ENCODE data around the gene UBIAD1. TPM values are rescaled to one million over a fixed set of nuclear protein-coding genes. Genes with fewer than 3 reads are reported as not detected.

UBIAD1 gene
- total RNA-seq, 1 donor from 2014 or later: 11.1 TPM

DNA sequence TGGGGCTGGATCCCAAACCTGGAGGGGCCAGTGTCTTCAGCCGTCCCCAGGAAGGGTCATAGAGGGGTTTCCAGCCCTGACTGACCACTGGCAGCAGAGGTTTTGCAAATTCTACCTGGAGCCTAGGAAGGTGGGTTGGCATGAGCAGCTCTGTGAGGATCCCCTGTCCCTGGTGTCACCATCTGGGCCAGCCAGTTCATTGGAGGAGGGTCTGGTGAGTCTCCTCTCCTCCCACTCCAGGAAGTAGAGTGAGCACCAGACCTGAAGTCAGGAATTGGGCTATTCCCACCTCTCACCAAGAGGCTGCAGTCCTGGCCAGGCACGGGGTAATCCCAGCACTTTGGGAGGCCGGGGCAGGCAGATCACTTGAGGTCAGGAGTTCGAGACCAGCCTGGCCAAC is 57.4 kb downstream of the UBIAD1 start:
- peaks cover 1% of the 10 kb centered on the region for H3K27me3 ChIP-seq (ENCODE audit: control insufficient read depth, insufficient read depth, low read length)
- DNase-seq (ENCODE audit: low read depth) (no peak), FAIRE-seq (no peak)
- no peaks in the 10 kb centered on the region for H3K36me3 ChIP-seq (ENCODE audit: control insufficient read depth, insufficient read depth, low read length)
- H3K4me3 ChIP-seq (ENCODE audit: low read depth, low read length): no peak overlapping the region
- TF ChIP-seq, protein P1, sequence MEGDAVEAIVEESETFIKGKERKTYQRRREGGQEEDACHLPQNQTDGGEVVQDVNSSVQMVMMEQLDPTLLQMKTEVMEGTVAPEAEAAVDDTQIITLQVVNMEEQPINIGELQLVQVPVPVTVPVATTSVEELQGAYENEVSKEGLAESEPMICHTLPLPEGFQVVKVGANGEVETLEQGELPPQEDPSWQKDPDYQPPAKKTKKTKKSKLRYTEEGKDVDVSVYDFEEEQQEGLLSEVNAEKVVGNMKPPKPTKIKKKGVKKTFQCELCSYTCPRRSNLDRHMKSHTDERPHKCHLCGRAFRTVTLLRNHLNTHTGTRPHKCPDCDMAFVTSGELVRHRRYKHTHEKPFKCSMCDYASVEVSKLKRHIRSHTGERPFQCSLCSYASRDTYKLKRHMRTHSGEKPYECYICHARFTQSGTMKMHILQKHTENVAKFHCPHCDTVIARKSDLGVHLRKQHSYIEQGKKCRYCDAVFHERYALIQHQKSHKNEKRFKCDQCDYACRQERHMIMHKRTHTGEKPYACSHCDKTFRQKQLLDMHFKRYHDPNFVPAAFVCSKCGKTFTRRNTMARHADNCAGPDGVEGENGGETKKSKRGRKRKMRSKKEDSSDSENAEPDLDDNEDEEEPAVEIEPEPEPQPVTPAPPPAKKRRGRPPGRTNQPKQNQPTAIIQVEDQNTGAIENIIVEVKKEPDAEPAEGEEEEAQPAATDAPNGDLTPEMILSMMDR (IDR thresholded peaks at IDR 0.05; ENCODE audit: insufficient read depth, low read length, severe bottlenecking): no peak

DNA sequence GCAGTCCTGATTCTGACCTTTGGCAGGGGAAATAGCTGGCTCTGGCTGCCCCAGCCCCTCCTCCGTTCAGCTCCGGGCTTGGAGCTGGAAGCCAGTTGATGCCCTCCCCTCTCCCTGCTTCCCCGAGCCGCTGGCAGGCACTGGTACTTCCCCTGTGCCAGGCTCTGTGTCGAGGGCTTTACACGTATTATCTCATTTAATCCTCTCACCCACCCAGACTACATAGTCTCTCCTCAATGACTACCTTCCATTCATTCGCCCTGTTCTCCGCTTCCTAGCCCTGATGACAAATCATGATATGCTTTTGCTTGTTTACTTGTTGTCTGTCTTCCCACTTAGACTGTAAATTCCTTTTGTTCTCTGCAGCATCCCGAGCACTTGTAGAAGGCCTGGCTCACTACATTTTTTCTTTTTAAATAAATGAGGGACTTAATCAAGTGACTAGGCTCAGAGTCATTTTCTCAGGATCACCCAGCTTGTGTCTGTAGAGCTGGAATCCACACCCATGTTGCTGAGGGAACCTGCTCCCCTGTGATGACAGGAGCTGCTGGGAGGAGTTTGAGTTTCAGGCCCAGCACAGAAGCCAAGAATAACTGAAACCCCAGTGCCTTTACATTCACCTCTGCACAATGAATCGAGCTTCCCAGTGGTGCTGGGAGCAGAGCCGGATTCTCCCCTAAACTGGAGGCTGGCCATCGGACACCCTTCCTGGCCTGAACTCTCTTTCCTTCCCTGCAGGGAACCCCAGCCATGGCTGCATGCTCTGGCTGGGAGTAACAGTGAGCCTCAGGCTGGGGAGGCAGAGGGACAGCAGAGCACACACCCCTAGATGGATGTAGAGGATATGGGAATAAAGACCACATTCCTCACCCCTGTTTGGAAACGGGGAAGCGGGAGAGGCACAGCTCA is 58.3 kb downstream of the UBIAD1 start:
- TF ChIP-seq, protein P1 (IDR thresholded peaks at IDR 0.05; ENCODE audit: insufficient read depth, low read length, severe bottlenecking): no peak
- peaks cover 1% of the 10 kb centered on the region for H3K27me3 ChIP-seq (ENCODE audit: control insufficient read depth, insufficient read depth, low read length)
- H3K4me3 ChIP-seq (ENCODE audit: low read depth, low read length): no peak overlapping the region
- DNase-seq (ENCODE audit: low read depth) (peak; percentile 26), FAIRE-seq (no peak)
- H3K36me3 ChIP-seq (ENCODE audit: control insufficient read depth, insufficient read depth, low read length): no peaks in the 10 kb centered on the region

DNA sequence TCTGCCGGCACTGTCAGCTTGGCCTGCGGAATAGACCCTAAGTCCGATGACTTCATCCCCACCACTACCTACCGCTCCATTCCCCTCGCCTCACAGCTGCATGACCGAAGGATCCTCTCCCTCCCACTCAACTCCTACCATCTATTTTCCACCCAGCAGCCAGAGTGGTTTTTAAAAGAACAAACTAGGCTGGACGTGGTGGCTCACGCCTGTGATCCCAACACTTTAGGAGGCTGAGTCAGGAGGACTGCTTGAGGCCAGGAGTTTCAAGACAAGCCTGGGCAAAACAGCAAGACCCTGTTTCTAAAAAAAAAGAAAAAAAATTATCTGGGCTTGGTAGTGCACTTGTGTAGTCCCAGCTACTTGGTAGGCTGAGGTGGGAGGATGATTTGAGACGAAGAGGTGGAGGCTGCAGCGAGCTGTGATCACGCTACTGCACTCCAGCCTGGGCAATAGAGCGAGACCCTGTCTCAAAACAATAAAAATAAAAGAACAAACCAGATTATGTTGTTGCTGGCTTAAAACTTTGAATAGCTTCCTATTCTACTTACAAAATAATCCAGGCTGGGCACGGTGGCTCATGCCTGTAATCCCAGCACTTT is 59.0 kb downstream of the UBIAD1 start:
- Histone ChIP-seq H3K27me3 (ENCODE audit: control insufficient read depth, insufficient read depth, low read length) (peaks cover 1% of the 10 kb centered on the region), H3K4me3 (ENCODE audit: low read depth, low read length) (no peak overlapping the region), H3K36me3 (ENCODE audit: control insufficient read depth, insufficient read depth, low read length) (no peaks in the 10 kb centered on the region)
- TF ChIP-seq, protein P1 (IDR thresholded peaks at IDR 0.05; ENCODE audit: insufficient read depth, low read length, severe bottlenecking): no peak
- DNase-seq (ENCODE audit: low read depth): no peak
- no peak for FAIRE-seq

DNA sequence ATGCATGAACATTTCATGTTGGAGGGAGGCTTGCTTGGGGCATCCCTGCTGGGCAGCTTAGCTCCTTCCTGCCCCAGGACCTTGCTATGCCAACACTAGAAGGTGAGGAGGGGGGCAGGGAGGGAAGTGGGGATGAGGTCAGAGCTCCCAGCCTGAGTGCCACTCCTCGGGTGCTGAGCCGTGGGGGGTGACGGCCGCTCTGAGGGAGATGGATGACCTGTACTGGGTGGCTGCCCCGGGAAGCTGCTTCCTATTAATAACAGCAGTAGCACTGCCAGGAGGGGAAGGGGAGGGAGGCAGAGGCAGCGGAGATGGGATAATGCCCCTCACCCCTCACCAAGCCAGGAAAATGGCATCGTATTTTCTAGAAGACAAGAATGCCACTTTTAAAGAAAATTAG is 60.6 kb downstream of the UBIAD1 start:
- Histone ChIP-seq H3K27me3 (ENCODE audit: control insufficient read depth, insufficient read depth, low read length) (peaks cover 3% of the 10 kb centered on the region), H3K4me3 (ENCODE audit: low read depth, low read length) (no peak overlapping the region), H3K36me3 (ENCODE audit: control insufficient read depth, insufficient read depth, low read length) (no peaks in the 10 kb centered on the region)
- FAIRE-seq (no peak), DNase-seq (ENCODE audit: low read depth) (no peak)
- TF ChIP-seq, protein P1 (IDR thresholded peaks at IDR 0.05; ENCODE audit: insufficient read depth, low read length, severe bottlenecking): no peak

DNA sequence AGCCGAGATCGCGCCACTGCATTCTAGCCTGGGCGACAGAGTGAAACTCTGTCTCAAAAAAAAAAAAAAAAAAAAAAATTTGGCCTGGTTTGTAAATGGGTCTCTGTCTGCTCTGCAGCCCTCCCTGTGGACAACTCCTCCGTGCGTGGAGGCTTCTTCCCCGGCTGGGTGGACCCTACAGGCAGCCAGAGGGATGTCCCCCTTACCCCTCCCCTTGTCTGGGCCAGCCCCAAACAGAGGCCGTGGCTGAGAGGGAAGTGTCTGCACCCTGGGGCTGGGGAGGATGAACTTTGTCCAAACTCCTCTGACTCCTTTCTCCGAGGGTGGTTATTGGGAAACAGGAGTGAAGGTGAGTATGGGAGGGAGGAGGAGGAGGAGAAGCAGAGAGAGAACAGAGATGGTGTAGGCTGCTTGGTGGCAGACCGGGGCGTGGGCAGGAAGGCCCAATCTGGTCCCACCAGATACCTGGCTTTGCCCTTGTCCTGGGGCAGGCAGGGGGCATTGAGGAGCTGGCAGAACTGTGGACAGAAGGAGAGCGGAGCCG is 61.3 kb downstream of the UBIAD1 start:
- Histone ChIP-seq H3K27me3 (ENCODE audit: control insufficient read depth, insufficient read depth, low read length) (peaks cover 2% of the 10 kb centered on the region), H3K36me3 (ENCODE audit: control insufficient read depth, insufficient read depth, low read length) (no peaks in the 10 kb centered on the region), H3K4me3 (ENCODE audit: low read depth, low read length) (no peak overlapping the region)
- FAIRE-seq (no peak), DNase-seq (ENCODE audit: low read depth) (no peak)
- TF ChIP-seq, protein P1 (IDR thresholded peaks at IDR 0.05; ENCODE audit: insufficient read depth, low read length, severe bottlenecking): no peak

Data from bronchial epithelial cell (primary cell).